DOHH2 (cell line): ENCODE measurements around the gene ESRRG.
"Not testable (repeated sequence)": the region's sequence is repeated elsewhere in the genome, so short reads cannot be mapped to it uniquely, and the experiment has no call there.

Source experiments
- H3F3A ChIP-seq: fragments of 200-600 bp; sonication (generic), shearing (Covaris generic); 2 replicates; pipeline ENCODE4 v1.6.0; 2016; ENCODE audit warnings: antibody characterized with exemption, mild to moderate bottlenecking; ENCODE audit not compliant: control insufficient read depth, insufficient read depth
- H3K27ac ChIP-seq: fragments of 200-600 bp; sonication (generic); 2 replicates; pipeline ENCODE4 v1.5.1; 2014; ENCODE audit warnings: low read depth, mild to moderate bottlenecking, low read length, moderate library complexity
- H3K27me3 ChIP-seq: fragments of 200-600 bp; sonication (generic); 2 replicates; pipeline ENCODE4 v1.6.1; 2014; ENCODE audit warnings: mild to moderate bottlenecking, low read length, mixed read lengths; ENCODE audit not compliant: control insufficient read depth
- H3K36me3 ChIP-seq: fragments of 200-600 bp; sonication (generic); 2 replicates; pipeline ENCODE4 v1.6.1; 2014; ENCODE audit warnings: mild to moderate bottlenecking, low read length, moderate library complexity, mixed read lengths; ENCODE audit not compliant: control insufficient read depth
- H3K4me1 ChIP-seq: fragments of 200-600 bp; sonication (generic); 2 replicates; pipeline ENCODE4 v1.6.1; 2014; ENCODE audit warnings: mild to moderate bottlenecking, low read length, mixed read lengths; ENCODE audit not compliant: control insufficient read depth
- H3K4me2 ChIP-seq: fragments of 200-600 bp; sonication (generic); 2 replicates; pipeline ENCODE4 v1.6.0; 2014; ENCODE audit warnings: mild to moderate bottlenecking, low read length, moderate library complexity
- H3K4me3 ChIP-seq: fragments of 200-600 bp; sonication (generic); 2 replicates; pipeline ENCODE4 v1.5.1; 2014; ENCODE audit warnings: mild to moderate bottlenecking, low read length, mixed read lengths
- H3K79me2 ChIP-seq: fragments of 200-600 bp; sonication (generic); 2 replicates; pipeline ENCODE4 v1.6.1; 2014; ENCODE audit warnings: mild to moderate bottlenecking, low read length, mixed read lengths; ENCODE audit not compliant: control insufficient read depth
- H3K9me2 ChIP-seq: fragments of 200-600 bp; sonication (generic); replicated peaks from 2 replicates; pipeline ENCODE4 v1.6.1; 2014; ENCODE audit warnings: mild to moderate bottlenecking, low read length, mixed read lengths; ENCODE audit not compliant: control insufficient read depth
- H3K9me3 ChIP-seq: fragments of 200-600 bp; sonication (generic); 2 replicates; pipeline ENCODE4 v1.6.1; 2014; ENCODE audit warnings: antibody characterized with exemption, low read length, mixed read lengths; ENCODE audit not compliant: control insufficient read depth, insufficient read depth
- H4K20me1 ChIP-seq: fragments of 200-600 bp; sonication (generic); 2 replicates; pipeline ENCODE4 v1.6.0; 2014; ENCODE audit warnings: low read depth, mild to moderate bottlenecking, antibody characterized with exemption, low read length, moderate library complexity; ENCODE audit not compliant: control insufficient read depth, insufficient read depth
- EZH2phosphoT487 ChIP-seq: fragments of 200-600 bp; sonication (generic); IDR thresholded peaks from 2 replicates; pipeline ENCODE4 v1.6.1; 2017; ENCODE audit warnings: borderline replicate concordance, mild to moderate bottlenecking, antibody characterized with exemption, low read length, moderate library complexity, mixed read lengths
- TF ChIP-seq, protein P1 (sequence below): fragments of 200-600 bp; sonication (generic); IDR thresholded peaks from one replicate; pipeline ENCODE4 v1.5.1; 2014; ENCODE audit warnings: antibody characterized with exemption, mild to moderate bottlenecking, low read depth, low read length; ENCODE audit not compliant: poor library complexity, severe bottlenecking

Gene ESRRG

GRCh38 chr1:216710055-216710454 lies 13.2 kb downstream of the ESRRG start:
- Histone ChIP-seq H3K27me3 (no peaks in the 10 kb centered on the region), H3F3A (no peaks in the 10 kb centered on the region)
- TF ChIP-seq EZH2phosphoT487: no peak
- TF ChIP-seq, protein P1, sequence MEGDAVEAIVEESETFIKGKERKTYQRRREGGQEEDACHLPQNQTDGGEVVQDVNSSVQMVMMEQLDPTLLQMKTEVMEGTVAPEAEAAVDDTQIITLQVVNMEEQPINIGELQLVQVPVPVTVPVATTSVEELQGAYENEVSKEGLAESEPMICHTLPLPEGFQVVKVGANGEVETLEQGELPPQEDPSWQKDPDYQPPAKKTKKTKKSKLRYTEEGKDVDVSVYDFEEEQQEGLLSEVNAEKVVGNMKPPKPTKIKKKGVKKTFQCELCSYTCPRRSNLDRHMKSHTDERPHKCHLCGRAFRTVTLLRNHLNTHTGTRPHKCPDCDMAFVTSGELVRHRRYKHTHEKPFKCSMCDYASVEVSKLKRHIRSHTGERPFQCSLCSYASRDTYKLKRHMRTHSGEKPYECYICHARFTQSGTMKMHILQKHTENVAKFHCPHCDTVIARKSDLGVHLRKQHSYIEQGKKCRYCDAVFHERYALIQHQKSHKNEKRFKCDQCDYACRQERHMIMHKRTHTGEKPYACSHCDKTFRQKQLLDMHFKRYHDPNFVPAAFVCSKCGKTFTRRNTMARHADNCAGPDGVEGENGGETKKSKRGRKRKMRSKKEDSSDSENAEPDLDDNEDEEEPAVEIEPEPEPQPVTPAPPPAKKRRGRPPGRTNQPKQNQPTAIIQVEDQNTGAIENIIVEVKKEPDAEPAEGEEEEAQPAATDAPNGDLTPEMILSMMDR: no peak

GRCh38 chr1:216705676-216706075 lies 17.6 kb downstream of the ESRRG start:
- Histone ChIP-seq H3K27me3 (no peaks in the 10 kb centered on the region), H3K27ac (no peak overlapping the region), H3F3A (no peaks in the 10 kb centered on the region), H3K79me2 (no peaks in the 10 kb centered on the region), H3K36me3 (no peaks in the 10 kb centered on the region), H3K4me1 (peaks cover 5% of the 10 kb centered on the region), H3K4me2 (no peak overlapping the region), H3K4me3 (no peak overlapping the region), H4K20me1 (no peaks in the 10 kb centered on the region), H3K9me2 (no peaks in the 10 kb centered on the region), H3K9me3 (no peaks in the 10 kb centered on the region)
- TF ChIP-seq, protein P1: no peak
- TF ChIP-seq EZH2phosphoT487: no peak

More at GRCh38 chr1:216710055-216710454, 13.2 kb downstream of the ESRRG start:
- Histone ChIP-seq H3K4me1 (no peaks in the 10 kb centered on the region), H3K27ac (no peak overlapping the region), H3K4me2 (no peak overlapping the region), H3K9me3 (no peaks in the 10 kb centered on the region), H4K20me1 (no peaks in the 10 kb centered on the region), H3K79me2 (no peaks in the 10 kb centered on the region), H3K9me2 (no peaks in the 10 kb centered on the region), H3K4me3 (no peak overlapping the region), H3K36me3 (no peaks in the 10 kb centered on the region)

DNA sequence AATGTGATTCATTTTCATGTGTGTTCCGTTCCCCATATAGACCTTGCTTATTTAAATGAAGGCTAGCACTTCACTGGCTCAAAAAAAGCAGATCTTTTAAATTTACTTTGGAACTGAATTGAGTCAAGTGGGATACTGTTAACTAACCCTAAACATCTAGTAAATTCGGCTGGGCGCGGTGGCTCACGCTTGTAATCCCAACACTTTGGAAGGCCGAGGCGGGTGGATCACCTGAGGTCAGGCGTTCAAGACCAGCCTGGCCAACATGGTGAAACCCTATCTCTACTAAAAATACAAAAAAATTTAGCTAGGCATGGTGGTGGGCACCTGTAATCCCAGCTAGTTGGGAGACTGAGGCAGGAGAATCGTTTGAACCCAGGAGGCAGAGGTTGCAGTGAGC lies 19.2 kb downstream of the ESRRG start:
- not testable (repeated sequence) for H3K27ac ChIP-seq, H3K36me3 ChIP-seq, H3K27me3 ChIP-seq, H4K20me1 ChIP-seq, H3K4me3 ChIP-seq, H3K79me2 ChIP-seq, H3K9me3 ChIP-seq, H3F3A ChIP-seq, H3K9me2 ChIP-seq, H3K4me2 ChIP-seq, H3K4me1 ChIP-seq

- Histone ChIP-seq H3K9me2 (no peaks in the 10 kb centered on the region), H3K27ac (no peak overlapping the region), H3K4me1 (peaks cover 5% of the 10 kb centered on the region)
Measured at GRCh38 chr1:216702170-216702569, 21.1 kb downstream of the ESRRG start.

More at GRCh38 chr1:216702170-216702569, 21.1 kb downstream of the ESRRG start:
- Histone ChIP-seq H3F3A (no peaks in the 10 kb centered on the region), H3K79me2 (no peaks in the 10 kb centered on the region), H3K27me3 (no peaks in the 10 kb centered on the region), H4K20me1 (no peaks in the 10 kb centered on the region), H3K4me3 (no peak overlapping the region), H3K9me3 (no peaks in the 10 kb centered on the region), H3K4me2 (no peak overlapping the region), H3K36me3 (no peaks in the 10 kb centered on the region)
- TF ChIP-seq, protein P1: no peak
- TF ChIP-seq EZH2phosphoT487: no peak
